SKM-1 treated with dmso at 0.1 percent for 144 hours (cell line): ENCODE measurements around the gene SERHL2.
"Not testable (repeated sequence)": the region's sequence is repeated elsewhere in the genome, so short reads cannot be mapped to it uniquely, and the experiment has no call there.

Experiments
- DNase-seq: peaks from one replicate; lab custom pipeline; 2025; ENCODE audit not compliant: unreplicated experiment; lab: John Stamatoyannopoulos, UW

The SERHL2 gene

DNA sequence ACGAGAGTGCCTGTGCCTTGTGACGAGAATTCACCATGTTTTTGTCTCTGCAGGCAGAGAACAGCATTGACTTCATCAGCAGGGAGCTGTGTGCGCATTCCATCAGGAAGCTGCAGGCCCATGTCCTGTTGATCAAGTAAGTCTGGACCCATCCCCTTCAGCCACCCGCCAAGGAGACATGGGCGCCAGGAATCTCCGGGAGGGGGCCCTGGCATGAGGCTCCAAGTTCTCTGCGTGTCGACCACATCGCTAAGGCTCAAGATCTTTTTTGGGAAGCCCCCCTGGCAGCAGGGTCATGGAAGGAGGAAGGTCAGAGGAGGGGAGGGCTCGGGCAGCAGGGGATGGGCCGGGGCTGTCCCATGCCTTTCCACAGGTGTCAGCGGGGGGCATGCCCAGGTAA is 17.3 kb downstream of the SERHL2 start:
- not testable (repeated sequence) for DNase-seq

DNA sequence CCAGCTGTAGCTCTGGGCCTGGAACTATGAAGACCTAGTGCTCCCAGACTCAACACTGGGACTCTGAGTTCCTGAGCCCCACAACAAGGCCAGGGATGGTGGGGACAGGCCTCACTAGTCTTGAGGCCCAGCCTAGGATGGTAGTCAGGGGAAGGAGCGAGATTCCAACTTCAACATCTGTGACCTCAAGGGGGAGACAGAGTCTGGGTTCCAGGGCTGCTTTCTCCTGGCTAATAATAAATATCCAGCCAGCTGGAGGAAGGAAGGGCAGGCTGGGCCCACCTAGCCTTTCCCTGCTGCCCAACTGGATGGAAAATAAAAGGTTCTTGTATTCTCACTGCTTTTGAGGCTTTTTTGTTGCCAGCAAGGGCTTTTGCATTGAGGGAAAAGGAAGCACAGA is 20.3 kb downstream of the SERHL2 start:
- DNase-seq: not testable (repeated sequence)

GRCh38 chr22:42574468-42574867 is 20.7 kb downstream of the SERHL2 start:
- not testable (repeated sequence) for DNase-seq

- not testable (repeated sequence) for DNase-seq
Measured at GRCh38 chr22:42575996-42576574, 22.3 kb downstream of the SERHL2 start.

GRCh38 chr22:42577141-42577540 is 23.4 kb downstream of the SERHL2 start:
- not testable (repeated sequence) for DNase-seq

GRCh38 chr22:42577623-42578240 is 24.0 kb downstream of the SERHL2 start:
- no peak for DNase-seq

DNA sequence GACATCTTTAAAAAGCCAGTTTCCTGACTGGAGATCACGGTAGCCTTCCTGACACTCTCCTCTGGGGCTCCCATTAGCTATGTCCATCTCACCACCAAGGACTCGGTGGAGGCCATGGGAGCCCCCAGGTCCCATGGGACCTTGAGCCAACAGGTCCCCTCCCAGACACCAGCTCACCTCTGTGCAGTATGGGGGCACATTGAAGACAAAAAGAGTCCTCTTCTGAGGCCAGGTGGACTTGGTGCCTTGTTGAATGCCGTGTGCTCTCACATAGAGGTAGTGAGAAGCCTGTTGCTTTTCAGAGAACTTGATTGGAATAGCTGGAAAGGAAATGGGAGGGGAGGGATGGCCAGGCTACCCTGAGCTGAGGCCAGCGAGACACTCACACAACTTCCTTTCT is 26.3 kb downstream of the SERHL2 start:
- not testable (repeated sequence) for DNase-seq

DNA sequence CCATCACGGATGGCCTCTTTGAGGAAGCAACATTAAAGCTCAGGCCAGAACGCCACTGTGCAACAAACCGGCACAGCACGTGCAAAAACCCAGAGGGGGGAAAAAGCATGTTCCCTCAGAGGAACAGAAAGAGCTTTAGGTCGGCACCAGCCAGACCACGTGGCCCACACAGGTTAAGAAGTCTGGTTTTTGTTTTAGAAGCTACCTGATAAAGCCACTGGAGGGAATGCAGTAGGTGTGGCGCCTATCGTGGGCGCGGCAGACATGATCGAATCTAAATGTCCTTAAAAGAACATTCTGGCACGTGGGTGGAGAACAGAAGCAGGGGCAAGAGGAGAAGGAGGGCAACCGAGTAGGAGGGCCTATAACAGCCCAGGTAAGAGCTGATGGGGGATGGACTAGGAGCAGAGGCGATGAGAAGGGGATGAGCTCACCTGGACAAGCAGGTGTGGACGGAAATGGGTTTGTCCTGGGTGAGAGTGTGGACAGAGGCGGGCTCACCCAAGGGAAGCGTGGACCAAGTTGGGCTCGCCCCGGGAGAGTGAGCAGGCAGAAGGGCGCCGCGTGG is 27.5 kb downstream of the SERHL2 start:
- DNase-seq: not testable (repeated sequence)

- peak; percentile 66 for DNase-seq
Measured at GRCh38 chr22:42581762-42582716, 28.3 kb downstream of the SERHL2 start.

DNA sequence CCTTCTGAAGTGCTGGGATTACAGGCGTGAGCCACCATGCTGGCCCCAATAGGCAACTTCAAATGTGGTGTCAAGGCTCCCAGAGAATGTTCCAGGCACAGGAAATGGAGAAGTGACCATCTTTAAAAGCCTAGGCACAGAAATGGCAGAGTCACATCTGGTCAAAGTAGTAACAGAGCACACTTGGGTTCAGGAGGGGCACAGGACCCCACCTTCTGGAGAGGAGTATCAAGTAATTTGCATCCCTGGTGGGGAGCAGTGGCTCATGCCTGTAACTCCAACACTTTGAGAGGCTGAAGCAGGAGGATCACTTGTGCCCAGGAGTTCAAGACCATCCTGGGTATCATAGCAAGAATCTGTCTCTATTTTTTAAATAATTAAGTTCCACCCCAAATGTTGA is 29.2 kb downstream of the SERHL2 start:
- no peak for DNase-seq

DNA sequence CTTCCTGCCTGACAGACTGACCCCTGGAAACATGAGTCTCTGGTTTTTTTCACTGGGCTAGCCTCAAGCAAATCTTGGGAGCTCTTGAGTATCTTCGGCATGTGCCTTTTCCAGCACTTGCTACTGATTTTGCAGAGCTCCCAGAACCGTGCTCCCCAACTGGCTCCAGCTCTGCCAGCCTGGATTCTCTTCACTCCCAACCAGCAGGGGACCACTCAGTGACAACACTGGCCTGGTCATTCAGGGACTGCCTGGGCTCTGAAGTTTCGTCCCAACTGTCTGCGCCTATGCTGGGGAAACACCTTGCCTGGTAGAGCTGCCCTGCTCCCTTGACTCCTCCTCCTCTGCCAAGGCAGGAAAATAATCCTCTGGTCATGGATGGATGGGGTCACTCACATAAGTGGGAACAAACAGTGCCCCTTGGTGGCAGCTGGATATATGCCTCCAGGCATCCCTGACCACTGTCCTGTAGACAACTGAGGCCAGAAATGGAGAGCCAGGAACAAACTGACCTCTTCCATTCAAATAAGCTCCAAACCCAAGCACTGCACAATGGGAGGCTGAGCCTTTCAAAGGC is 30.7 kb downstream of the SERHL2 start:
- DNase-seq: no peak

DNA sequence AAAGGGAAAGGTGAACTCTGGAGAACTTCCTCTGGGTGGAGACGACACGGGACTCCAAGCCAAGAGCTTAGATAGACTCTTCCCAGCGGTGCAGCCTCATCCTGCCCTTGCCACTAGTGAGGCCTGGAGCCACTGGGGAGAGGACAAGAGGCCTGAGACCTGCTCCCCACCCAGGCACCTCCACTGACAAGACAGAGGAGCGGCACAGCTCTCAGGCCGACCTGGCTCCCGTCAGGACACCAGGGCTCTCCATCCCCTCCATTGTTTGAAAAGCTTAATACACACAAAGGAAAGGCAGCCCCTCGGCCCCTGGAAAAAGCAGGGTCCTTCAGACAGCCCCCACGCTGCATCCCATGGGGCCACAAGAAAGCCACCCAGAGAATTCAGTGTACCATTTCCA is 31.3 kb downstream of the SERHL2 start:
- DNase-seq: no peak

DNA sequence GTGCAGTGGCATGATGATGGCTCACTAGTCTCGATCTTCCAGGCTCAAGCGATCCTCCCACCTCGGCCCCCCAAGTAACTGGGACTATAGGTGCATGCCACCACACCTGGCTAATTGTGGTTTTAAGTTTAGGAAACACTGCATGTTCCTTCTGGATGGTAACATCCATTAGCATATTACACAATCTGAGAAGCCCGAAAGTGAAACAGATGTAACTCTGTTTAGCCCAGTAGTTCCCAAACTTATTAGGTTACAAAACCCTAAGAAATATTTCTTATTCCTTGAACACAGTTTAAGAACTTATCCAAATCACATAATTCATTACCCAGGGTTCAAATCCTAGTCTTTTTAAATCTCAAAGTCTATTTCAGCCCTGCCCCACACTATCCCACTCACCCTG is 32.6 kb downstream of the SERHL2 start:
- DNase-seq: no peak

DNA sequence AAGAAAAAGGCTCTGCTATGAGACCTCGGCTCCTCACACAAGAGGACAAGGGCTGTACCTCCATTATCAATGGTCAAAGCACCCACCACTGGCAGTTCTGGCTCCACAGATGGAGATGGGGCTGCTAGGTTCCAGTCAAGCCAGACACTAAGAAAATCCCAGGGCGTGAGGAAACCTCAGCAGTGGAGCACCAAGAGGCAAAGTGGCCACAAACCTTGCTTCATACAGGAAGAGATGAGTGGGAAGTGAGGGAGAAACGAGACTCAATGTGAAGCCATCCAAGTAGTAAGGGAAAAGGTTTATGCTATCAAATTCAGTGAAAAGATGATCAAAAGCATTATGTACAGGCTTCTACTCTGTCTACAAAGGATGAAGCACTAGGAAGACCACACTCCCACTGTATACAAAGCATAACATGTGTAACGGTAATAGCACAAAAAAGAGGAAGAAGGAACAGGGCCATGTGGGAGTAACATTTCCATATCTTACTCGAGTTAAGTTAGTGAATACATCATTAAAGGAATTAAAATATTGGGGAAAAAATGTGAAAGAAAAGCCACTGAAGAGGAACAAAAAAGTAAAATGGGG is 33.9 kb downstream of the SERHL2 start:
- peak; percentile 79 for DNase-seq

GRCh38 chr22:42591987-42592386 is 38.2 kb downstream of the SERHL2 start:
- DNase-seq: no peak

GRCh38 chr22:42595434-42595833 is 41.7 kb downstream of the SERHL2 start:
- no peak for DNase-seq

- DNase-seq: no peak
Measured at GRCh38 chr22:42596336-42596735, 42.6 kb downstream of the SERHL2 start.

DNA sequence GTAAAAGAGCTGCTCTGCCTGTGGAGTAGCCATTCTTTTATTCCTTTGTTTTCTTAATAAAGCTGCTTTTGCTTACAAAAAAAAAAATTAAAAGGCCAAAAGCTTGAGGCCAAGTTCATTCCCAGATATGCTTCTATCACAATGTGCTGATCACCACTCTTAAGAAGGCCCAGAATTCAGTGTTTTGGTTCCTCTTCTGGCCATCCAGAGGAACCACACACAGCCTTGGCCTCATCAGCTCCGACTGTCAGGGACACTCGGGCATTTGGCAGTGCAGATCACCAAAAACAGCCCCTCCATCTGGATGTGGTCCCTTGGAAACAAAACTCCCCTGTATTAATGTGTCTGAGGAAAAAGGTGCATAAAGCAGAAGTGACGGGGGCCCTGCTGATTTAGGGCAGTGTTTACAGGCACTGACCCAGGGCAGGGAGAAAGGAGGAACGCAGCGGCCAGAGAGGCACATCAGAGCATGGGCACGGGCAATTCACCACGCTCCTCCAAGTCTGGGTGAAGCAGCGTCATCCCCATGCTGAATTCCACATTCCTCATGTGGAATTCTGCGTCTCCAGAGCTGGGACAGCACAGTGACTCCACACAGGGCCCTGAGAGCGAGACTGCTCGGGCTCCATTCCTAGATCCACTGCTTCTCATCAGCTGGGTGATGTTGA is 43.2 kb downstream of the SERHL2 start:
- no peak for DNase-seq

- DNase-seq: no peak
Measured at GRCh38 chr22:42601879-42602465, 48.2 kb downstream of the SERHL2 start.

- DNase-seq: no peak
Measured at GRCh38 chr22:42602470-42602869, 48.7 kb downstream of the SERHL2 start.
